ENCODE measurements around the gene ATXN7L1.
"Not testable (repeated sequence)": the region's sequence is repeated elsewhere in the genome, so short reads cannot be mapped to it uniquely, and the experiment has no call there.

ATXN7L1 gene

GRCh38 chr7:105703207-105703930 is 173.0 kb downstream of the ATXN7L1 start:
- DNase-seq: no peak

GRCh38 chr7:105699568-105700236 is 176.7 kb downstream of the ATXN7L1 start:
- DNase-seq: no peak

- DNase-seq: no peak
These were observed 177.9 kb downstream of the ATXN7L1 start for GRCh38 chr7:105698531-105698930.

GRCh38 chr7:105697753-105698152 is 178.6 kb downstream of the ATXN7L1 start:
- no peak for DNase-seq

GRCh38 chr7:105697169-105697568 is 179.2 kb downstream of the ATXN7L1 start:
- not testable (repeated sequence) for DNase-seq

GRCh38 chr7:105693576-105693975 is 182.8 kb downstream of the ATXN7L1 start:
- DNase-seq: no peak

GRCh38 chr7:105691680-105692564 is 184.5 kb downstream of the ATXN7L1 start:
- peak in 9 of 14 donors; percentile 12 to 52 (median 25) for DNase-seq

GRCh38 chr7:105691082-105691679 is 185.2 kb downstream of the ATXN7L1 start:
- DNase-seq: peak in 1 of 14 donors; percentile 2

- DNase-seq: no peak
These were observed 186.0 kb downstream of the ATXN7L1 start for GRCh38 chr7:105690325-105690945.

- DNase-seq: no peak
These were observed 187.2 kb downstream of the ATXN7L1 start for GRCh38 chr7:105689067-105689819.

GRCh38 chr7:105688617-105689016 is 187.8 kb downstream of the ATXN7L1 start:
- no peak for DNase-seq

- DNase-seq: no peak
These were observed 191.2 kb downstream of the ATXN7L1 start for GRCh38 chr7:105685161-105685560.

- DNase-seq: no peak
These were observed 193.9 kb downstream of the ATXN7L1 start for GRCh38 chr7:105682341-105683060.

- peak in 2 of 14 donors; percentile 26 to 62 for DNase-seq
These were observed 195.8 kb downstream of the ATXN7L1 start for GRCh38 chr7:105680505-105681187.

GRCh38 chr7:105678811-105679495 is 197.4 kb downstream of the ATXN7L1 start:
- DNase-seq: peak in 11 of 14 donors; percentile 18 to 82 (median 51)

- DNase-seq: no peak
These were observed 198.4 kb downstream of the ATXN7L1 start for GRCh38 chr7:105677817-105678573.

GRCh38 chr7:105677410-105677730 is 199.0 kb downstream of the ATXN7L1 start:
- DNase-seq: no peak

- DNase-seq: no peak
These were observed 200.4 kb downstream of the ATXN7L1 start for GRCh38 chr7:105675934-105676371.

All from C1 segment of cervical spinal cord (tissue), 14 donors.